ENCODE measurements around the gene EEPD1.

EEPD1 gene

DNA sequence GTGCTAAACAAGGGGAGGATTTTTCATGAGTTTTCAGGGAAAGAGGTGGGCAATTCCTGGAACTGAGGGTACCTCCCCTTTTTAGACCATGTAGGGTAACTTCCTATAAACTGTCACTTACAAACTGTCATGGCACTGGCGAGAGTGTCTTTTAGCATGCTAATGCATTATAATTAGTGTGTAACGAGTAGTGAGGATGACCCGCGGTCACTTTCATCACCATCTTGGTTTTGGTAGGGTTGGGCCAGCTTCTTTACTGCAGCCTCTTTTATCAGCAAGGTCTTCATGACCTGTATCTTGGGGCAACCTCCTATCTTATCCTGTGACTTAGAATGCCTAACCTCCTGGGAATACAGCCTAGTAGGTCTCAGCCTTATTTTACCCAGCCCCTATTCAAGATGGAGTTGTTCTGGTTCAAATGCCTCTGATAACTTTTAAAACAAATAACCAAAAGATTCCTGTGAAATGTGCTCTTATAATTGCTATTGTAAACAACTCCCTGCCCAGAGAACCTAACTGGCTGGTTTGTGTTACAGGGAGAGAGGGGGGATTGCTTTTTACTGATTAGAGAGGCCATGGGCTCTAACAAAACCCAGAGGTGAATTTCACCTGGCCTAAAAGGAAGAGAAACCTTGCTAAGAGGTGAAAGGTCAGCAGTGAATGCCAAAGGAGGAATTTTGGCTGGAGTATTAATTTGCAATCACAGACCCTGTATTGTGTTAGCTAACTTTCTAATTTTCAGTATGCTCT is 64.3 kb downstream of the EEPD1 start:
- TF ChIP-seq, protein P1, sequence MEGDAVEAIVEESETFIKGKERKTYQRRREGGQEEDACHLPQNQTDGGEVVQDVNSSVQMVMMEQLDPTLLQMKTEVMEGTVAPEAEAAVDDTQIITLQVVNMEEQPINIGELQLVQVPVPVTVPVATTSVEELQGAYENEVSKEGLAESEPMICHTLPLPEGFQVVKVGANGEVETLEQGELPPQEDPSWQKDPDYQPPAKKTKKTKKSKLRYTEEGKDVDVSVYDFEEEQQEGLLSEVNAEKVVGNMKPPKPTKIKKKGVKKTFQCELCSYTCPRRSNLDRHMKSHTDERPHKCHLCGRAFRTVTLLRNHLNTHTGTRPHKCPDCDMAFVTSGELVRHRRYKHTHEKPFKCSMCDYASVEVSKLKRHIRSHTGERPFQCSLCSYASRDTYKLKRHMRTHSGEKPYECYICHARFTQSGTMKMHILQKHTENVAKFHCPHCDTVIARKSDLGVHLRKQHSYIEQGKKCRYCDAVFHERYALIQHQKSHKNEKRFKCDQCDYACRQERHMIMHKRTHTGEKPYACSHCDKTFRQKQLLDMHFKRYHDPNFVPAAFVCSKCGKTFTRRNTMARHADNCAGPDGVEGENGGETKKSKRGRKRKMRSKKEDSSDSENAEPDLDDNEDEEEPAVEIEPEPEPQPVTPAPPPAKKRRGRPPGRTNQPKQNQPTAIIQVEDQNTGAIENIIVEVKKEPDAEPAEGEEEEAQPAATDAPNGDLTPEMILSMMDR (conservative IDR thresholded peaks at IDR 0.05) = no peak
- H3K27ac ChIP-seq = no peak overlapping the region

DNA sequence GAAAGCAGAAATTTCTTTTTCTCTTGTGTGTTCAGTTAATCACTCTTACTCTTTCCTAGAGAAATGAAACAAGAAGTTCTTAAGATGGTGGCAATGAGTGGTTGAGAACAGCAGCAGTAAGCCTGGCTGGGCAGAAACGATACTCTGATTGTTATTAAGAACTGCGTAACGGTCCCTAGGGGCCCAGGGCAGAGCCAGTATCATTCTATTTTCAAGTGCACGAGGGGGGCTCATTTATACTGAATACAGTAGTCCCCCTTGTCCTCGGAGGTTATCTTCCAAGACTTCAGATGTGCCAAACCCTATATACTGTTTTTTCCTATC is 64.9 kb downstream of the EEPD1 start:
- no peak overlapping the region for H3K27ac ChIP-seq
- TF ChIP-seq, protein P1 (conservative IDR thresholded peaks at IDR 0.05) = no peak

DNA sequence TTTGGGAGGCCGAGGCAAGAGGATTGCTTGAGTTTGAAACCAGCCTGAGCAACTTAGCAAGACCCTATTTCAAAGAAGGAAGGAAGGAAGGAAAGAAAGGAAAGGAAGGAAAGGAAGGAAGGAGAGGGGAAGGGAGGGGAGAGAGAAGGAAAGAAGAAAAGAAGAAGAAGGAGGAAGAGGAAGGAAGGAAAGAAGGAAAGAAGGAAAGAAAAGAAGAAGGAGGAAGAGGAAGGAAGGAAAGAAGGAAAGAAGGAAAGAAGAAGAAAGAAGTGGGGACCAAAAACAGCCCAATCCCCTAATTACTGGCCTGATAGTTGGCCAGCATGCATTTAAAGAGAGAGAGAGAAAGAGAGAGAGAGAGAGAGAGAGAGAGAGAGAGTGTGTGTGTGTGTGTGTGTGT is 66.4 kb downstream of the EEPD1 start:
- TF ChIP-seq, protein P1 (conservative IDR thresholded peaks at IDR 0.05) = no peak
- H3K27ac ChIP-seq = no peak overlapping the region

DNA sequence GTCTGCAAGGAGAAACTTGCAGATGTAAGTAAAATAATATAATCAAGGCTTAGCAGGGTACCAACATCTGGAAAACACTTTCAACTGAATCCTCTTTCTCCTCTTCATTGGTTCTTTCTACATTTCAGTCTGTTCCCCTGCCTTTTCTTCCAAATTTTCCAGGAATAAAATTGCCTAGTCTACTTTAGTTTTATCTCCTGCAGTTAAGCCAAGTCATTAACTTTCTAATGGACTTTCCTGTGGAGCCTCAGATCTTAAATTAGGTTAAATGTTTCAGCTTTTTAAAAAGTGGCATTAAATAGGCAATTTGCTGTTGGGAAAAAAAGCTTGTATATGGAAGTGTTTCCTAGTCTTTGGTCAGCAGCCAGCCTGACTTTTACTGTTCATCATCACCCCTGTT is 70.8 kb downstream of the EEPD1 start:
- TF ChIP-seq, protein P1 (conservative IDR thresholded peaks at IDR 0.05) = no peak
- no peak overlapping the region for H3K27ac ChIP-seq

DNA sequence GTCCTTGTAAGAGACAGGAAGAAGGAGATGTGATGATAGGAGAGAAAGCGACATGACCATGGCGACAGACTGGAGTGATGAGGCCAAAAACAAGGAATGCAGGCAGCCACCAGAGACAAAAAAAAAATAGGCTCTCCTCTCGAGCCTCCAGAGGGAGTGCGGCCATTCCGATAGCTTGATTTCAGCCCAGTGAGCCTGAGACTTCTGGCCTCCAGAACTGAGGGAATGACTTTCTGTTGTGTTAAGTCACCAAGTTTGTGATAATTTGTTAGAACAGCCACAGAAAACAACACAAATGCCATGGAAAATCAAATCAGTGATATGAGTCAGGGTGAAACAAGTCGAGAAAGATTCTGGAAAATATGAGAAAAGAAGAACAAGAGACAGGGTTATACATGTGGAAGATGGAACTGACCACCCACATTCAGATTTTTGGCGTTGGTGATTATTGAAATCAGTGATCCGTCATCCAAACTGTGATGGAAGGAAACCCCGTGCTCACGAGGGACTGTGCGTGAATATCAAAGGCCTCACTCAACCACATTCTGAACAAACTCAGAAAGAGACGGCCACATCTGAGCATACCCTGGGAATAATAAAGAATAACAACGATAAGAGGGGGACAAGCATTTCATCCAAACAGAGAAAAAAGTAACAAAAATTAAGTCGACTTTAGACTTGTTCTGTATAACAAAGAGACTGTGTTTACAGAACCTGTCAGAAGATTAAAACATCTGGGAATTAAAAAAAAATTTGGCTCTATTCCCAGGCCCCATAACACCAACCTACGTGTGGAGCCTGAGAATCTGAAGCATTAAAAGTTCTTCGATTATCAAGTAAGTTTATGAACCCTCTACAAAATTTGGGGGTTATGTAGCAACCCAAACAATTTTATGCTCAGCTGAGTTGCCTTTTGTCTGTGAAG is 72.1 kb downstream of the EEPD1 start:
- TF ChIP-seq, protein P1 (conservative IDR thresholded peaks at IDR 0.05) = no peak
- H3K27ac ChIP-seq = no peak overlapping the region

DNA sequence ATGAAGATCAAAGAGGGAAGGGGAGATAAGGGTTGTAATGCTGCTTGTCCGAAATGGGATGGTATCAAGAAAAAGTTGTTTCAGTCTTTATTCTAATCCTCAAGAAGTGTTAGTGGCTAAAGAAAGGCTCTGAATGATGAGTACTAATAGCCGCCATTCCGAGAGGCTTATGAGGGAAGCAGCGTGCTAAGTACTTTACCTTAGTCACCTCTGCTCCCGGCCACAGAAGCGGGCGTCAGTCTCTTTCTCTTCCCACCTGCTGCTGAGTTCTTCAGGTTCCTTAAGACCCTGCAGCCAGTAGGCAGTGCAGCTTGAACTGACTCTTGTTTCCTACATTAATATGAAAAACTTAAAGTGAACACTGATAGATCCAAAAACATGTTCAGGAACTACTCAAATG is 73.1 kb downstream of the EEPD1 start:
- TF ChIP-seq, protein P1 (conservative IDR thresholded peaks at IDR 0.05) = no peak
- no peak overlapping the region for H3K27ac ChIP-seq

DNA sequence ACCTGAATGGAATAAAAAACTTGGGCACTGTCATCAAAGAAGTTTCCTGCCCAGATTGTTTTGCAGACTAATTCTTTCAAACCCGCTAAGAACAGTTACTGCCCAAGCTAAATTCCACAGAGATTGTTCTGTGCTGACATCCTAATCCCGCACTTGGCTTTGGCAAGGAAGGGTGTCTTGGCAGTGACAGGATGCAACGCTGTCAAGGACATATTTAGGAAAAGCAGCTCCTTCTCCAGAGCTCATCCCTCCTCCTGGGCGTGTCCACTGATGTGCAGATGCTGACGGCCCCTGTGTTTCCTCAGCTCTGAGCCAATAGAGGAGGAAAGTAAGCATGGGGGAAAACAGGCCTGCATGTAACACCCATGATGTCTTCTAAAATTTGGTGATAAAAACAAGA is 74.2 kb downstream of the EEPD1 start:
- H3K27ac ChIP-seq = no peak overlapping the region
- TF ChIP-seq, protein P1 (conservative IDR thresholded peaks at IDR 0.05) = no peak

Measured in VCaP (cell line).